ENCODE results near the gene DLGAP1.

DNA sequence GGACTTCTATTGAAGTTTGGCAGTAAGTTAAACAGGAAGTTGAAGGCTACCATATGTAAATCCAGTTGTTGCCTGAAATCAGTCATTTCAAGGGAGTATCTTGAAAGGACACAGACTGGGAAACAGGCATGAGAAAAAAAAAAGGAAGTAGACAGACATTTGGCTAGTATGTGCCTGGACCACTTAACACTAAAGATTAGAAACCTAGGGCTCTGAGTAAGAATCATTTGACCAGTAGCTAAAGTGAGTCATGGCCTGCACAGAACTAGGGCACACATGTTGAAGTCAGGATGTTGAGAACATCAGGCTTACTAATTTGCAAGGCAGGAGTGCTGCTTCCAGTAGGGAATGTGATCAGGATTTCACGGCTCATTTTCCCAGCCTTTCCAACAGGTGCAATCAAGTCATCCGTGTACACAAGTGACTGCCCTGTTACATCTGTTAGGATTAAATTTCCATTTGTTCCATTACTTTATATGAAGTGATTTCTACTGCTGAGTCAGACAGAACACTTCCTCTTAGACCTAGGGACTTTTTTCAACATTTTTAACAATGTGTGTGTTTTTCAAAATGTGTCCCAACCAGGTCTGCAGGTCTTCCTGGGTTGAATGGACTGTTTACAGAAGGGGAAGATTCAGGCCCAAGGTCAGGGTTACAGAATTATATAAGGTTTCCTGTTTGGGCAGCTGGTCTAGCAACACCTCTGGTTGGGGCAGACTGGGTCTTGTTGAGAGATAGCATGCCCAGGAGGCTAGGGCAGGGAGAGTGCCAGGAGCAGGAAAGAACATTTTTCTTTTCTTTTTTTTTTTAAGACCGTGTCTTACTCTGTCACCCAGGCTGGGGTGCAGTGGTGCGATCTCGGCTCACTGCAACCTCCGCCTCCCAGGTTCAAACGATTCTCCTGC is 859.5 kb downstream of the DLGAP1 start:
- TF ChIP-seq, protein P1, sequence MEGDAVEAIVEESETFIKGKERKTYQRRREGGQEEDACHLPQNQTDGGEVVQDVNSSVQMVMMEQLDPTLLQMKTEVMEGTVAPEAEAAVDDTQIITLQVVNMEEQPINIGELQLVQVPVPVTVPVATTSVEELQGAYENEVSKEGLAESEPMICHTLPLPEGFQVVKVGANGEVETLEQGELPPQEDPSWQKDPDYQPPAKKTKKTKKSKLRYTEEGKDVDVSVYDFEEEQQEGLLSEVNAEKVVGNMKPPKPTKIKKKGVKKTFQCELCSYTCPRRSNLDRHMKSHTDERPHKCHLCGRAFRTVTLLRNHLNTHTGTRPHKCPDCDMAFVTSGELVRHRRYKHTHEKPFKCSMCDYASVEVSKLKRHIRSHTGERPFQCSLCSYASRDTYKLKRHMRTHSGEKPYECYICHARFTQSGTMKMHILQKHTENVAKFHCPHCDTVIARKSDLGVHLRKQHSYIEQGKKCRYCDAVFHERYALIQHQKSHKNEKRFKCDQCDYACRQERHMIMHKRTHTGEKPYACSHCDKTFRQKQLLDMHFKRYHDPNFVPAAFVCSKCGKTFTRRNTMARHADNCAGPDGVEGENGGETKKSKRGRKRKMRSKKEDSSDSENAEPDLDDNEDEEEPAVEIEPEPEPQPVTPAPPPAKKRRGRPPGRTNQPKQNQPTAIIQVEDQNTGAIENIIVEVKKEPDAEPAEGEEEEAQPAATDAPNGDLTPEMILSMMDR (IDR thresholded peaks at IDR 0.05; ENCODE audit: low read depth, low read length), result no peak
- TF ChIP-seq EZH2phosphoT487 (IDR thresholded peaks at IDR 0.05; ENCODE audit: low read depth), result no peak
